Ovary (tissue), 3 donors: ENCODE measurements around the gene GSTO2.

Experiments
- CTCF ChIP-seq, 3 donors: fragments of 450-650 bp in 2 of 3; fragments of 200-600 bp in 1 of 3; IDR thresholded peaks; one replicate each; pipeline versions ENCODE4 v1.5.1 to v1.8.0; 2016 to 2022; ENCODE audit warnings: antibody characterized with exemption in 3 of 3, mild to moderate bottlenecking in 1 of 3
- EP300 ChIP-seq: sonication (generic); formaldehyde crosslinking; IDR thresholded peaks from one replicate; pipeline ENCODE4 v1.6.1; 2017; ENCODE audit warnings: antibody characterized with exemption
- POLR2A ChIP-seq: fragments of 450-650 bp; IDR thresholded peaks from one replicate; pipeline ENCODE4 v1.6.1; 2017; ENCODE audit warnings: antibody characterized with exemption, mild to moderate bottlenecking, moderate library complexity
- donor health status: DM: no; HTN: no; CAD: no.

- TF ChIP-seq CTCF (IDR thresholded peaks at IDR 0.05), result no peak
- no peak for TF ChIP-seq EP300
- TF ChIP-seq POLR2A, result no peak
These were observed 64.9 kb downstream of the GSTO2 start for GRCh38 chr10:104333728-104334373.
